Inferior parietal cortex (tissue), 1 donor: ENCODE results near the gene HP1BP3.
"Not testable (repeated sequence)": the region's sequence is repeated elsewhere in the genome, so short reads cannot be mapped to it uniquely, and the experiment has no call there.

Experiments
- DNase-seq: peaks from one replicate; pipeline ENCODE4 v3.0.0-alpha.2; 2016; ENCODE audit errors: extremely low spot score

HP1BP3 gene

DNA sequence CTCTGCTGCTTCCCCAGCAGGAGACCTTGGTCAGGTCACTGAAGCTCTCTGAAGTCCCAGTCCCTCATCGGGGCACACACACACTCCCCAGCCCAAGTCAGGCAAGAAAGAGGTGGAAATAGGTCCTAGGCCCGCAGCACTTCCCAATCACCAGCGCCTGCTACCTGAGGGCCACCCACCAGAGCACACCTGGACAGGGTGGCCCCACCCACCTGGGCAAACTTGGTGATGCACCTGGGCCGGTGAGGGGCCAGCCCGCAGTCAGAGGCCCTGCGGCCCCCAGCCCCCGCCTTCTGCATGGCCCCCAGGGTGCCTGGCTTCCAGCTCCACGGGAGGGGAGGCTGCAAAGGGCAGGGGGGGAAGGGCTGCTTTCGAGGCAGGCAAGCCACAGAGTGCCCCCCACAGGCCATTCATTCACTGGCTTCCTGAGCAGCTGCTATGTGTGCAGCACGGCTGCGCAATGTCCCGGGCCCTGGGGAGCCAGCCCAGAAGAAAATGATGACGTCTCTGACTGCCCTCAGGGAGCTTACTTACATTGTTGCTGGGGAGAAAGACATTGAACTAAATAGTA lies 59.3 kb downstream of the HP1BP3 start:
- DNase-seq: no peak

DNA sequence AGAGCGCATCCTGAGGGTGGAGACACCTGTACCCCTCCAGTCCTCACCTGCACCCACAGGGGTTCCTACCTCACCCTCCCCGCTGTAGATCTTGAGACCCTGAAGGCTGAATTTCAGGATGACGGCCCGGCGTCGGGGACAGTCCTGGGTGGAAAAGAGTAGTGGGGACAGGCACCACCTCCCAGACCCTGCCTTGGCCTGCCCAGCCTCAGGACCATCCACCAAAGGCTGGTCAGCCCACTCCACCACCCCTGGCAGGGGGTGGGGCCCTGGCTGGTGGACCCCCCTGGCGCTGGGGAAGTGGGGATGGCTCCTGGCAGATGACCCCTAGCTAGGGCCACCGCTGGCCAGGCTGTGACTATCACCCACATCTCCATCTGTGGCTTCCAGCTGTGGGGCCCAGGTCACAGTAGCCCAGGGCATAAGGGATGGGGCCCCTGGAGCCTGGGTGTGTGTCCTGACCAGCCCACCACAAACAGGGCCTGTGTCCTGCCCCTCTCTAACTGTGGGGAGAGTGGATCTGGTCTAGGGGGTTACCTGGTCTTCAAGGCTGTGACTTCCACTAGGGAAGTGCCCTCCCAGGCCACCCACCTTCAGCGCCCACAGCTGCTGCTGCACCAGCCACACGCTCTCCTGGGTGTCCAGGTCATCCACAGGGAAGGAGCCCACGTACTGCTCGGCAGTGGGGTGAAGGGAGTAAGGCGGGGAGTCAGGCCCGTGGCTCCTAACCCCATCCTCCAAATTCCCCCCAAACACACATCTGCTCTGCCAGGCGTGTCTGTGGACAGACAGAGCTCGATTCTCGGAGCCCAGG lies 60.0 kb downstream of the HP1BP3 start:
- DNase-seq: no peak

DNA sequence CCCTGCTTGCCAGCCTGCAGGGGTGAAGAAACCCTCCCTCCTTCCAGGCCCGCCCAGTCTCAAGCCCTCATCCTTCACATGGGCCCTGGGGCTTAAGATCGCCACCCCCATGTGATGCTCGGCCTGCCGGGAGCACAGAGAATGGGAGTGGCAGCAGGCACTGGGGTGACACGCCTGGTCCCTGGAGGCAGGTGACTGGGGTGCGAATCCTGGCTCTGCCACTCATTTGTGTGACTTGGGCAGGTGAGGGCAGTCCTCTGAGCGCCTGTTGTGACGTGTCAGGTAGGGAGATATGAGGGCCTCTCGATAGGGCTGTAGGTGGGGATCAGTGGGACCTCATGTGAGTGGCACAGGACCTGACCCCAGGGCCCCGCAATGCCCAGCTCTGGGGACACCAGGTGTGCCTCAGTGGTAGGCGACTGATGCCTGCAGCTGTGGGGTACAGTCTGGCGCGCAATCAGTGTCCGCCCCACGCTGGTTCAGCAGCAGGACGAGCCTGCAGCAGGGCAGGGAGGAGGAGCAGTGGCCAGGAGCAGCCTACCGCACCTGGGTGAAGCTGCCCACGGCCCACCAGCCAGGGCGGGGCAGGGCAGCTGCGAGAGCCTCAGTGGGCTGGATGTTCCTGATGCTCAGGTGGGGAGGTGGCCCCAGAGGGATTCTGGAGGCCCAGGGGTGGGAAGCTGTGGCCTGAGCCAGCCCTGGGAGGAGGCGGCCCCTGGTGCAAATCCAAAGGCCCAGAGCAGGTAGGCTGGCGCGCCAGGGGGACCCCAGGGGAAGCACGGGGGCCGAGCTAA lies 60.8 kb downstream of the HP1BP3 start:
- no peak for DNase-seq

DNA sequence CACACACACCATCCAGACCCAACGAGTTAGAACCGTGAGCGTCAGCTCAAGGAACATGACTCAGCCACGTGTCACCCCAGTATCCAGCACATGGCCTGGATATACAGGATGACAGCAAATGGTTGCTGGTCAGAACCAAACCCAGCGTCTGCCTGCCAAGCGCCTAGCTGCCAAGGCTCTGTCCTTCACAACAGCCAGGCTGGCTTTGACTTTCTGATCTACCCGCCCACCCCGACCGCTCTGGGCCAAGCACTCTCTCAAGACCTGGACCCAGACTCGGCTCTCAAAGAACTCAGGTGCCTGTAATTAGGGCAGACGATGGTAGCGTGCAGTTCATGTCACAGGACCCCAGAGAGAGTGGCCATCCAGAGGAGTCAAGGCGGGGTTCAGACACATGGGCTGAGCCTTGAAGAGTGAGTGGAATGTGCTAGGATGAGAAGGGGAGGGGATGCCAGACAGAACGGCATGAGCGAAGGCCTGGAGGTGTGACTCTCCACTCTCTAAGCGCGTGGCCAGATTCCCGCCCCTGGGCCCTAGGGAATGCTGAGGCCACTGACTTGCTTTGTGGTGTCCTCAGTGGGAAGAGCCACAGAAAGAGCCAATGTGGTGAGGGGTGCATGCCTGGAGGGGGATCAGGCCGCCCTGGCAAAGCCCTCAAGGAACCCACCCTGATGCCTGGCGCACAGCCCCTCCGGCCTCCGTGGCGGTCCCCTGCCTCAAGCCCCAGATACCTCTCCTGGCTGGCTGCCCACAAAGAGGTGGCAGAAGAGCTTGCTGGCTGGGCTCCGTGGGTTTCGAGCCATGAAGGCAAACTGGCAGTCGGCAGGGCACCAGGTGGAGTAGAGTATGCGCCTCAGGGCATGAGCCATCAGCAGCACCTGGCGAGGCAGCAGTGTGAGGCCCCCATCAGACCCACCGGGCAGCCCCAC lies 61.7 kb downstream of the HP1BP3 start:
- no peak for DNase-seq

DNA sequence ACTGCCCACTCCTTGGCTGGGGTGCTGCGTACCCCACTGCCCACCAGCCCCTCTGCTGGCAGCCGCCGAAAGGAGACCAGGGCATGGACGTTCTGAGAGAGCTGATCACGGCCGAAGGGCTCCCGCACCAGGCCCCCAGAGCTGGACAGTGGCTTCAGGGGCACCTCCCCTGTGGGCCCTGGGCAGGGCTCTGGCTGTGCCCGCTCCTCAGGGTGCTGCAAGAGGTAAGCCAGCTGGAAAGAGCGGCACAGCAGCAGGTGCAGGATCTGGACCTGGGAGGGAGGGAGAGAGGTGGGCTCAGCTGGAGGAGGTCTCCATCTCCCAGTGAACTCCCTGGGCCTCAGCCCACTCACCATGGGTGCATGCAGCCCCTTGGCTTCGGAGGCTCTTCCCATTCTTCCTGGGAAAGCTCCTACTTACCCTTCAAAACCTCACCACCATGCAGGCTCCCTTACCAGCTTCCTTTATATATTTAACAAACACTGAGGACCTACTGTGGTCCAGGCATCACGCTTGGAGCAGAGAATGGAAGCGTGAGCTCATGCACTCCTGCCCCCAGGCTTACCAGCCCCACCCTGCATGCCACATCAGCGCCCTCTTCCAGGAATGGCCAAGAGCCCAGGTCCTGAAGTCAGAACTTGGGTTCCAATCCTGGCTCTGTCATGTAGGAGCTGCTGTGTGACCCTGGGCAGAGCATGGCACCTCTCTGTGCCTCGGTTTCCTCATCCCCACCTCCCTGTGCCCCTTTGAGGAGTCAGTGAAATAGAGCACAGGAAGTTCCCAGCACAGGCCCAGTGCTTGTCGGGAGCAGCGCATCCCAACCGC lies 62.5 kb downstream of the HP1BP3 start:
- no peak for DNase-seq

DNA sequence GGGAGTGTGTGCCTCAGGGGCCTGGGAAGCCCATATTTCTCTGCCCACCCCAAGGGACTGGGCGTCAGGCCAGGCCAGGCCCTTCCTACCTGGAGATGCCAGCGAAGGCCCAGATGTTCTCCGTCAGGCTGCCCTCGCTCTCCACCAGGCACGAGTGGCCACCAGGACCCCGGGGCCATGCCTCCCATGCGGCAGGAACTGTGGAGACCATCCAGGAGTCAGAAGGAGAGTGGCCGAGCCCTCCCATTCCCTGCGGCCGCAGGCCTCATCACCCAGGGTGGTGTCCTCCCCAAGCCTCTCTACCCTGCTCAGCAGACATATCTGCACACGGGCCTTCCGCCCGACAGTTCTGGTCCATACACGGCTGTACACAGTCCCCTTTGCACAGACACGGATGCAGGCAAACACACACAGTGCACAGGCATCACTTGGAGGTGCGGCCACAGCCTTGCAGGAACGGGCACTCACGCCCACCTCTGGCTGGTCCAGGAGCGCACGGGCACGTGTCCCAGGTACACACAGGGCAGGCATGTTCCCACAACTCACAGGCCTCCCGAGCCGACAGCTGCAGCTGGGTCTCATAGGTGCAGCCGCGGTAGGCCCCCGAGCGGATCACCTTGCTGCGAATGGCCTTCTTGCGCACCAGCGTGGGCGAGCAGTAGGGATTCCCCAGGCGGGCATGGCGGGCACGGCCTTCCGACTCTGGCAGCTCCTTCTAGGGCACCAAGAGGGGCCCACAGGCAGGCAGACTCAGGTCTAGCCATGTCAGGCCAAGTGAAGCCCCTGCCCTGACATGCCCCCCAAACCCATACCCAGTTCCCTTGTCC lies 63.4 kb downstream of the HP1BP3 start:
- DNase-seq: no peak

DNA sequence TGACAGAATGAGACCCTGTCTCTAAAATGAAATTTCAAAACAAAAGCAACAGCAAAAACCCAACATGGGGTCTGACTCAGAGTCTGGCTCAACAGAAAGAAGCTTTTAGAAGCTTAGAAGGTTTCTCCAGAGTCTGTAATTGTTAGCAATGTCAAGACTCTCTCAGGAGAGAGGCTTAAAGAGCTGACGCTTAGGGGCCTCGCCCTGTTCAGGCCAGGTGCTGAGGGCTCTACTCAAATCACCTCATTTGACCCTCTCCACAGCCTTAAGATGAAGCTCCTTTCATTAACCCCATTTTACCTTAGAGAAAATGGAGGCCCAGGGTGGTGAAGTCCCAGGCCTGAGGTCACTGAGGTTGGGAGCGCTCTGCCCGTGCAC lies 64.0 kb downstream of the HP1BP3 start:
- DNase-seq: no peak

DNA sequence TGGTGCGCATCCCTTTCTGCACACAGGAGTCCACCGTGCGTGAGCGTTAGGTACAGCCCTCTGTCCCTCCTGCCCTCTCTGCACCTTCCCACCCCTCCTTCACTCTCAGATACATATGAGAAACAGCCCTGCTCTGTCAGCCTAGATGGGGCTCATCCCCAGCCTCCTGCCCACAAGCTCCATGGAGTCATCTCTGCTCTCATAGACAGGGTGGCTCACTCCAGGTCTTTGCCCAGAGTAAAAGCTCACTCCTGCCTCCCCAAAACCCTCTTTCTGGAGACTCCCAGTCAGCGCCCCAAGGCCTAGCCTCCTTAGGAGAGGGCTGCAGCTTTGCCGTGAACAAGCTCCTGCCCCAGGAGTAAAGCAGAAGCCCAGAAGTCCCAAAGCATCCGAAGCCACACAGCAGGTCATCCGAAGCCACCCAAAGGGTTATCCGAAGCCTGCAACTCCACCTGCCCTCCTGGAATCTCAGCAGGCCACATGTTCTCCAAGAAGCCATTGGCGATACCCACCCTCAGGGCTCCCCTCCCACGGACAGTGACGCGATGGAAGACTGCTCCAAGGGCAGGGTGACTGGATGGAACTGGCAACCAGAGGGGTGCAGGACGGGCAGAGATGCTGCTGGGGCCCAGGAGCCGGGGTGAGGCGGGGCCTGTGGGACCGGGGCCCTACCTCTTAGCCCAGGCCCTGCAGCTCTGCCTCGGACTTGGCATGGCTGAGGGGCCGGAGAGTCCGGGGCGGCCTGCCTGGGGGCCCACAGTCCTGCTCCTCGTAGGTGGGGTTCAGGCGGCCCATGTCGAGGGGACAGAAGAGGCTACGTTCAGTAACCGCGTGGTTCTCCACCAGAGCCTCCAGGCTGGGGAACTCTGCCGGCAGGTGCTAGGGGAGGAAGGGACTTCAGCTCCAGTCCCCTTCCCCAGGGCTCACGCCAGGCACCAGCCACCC lies 65.7 kb downstream of the HP1BP3 start:
- no peak for DNase-seq

DNA sequence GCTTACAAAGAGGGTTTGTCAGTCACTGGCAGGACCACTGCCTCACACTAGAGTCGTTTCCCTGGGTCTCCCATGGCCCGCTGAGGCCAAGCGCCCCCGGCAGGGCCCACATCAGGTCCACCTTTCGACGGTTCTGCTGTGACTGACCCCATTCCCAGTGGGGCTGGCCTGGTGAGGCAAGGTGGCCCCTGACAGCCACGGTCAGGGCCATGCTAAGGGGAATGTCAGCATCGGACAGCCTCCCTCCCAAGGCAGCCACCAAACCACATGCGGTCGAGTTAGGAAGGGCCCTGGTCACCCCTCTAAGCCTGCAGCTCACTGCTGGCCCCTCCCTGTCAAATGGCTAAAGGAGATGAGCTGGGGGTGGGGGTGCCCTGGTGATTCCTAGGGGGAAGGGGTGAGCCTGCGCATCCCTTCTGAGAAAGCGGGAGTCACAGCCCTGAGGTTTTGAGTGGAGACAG lies 66.4 kb downstream of the HP1BP3 start:
- no peak for DNase-seq

DNA sequence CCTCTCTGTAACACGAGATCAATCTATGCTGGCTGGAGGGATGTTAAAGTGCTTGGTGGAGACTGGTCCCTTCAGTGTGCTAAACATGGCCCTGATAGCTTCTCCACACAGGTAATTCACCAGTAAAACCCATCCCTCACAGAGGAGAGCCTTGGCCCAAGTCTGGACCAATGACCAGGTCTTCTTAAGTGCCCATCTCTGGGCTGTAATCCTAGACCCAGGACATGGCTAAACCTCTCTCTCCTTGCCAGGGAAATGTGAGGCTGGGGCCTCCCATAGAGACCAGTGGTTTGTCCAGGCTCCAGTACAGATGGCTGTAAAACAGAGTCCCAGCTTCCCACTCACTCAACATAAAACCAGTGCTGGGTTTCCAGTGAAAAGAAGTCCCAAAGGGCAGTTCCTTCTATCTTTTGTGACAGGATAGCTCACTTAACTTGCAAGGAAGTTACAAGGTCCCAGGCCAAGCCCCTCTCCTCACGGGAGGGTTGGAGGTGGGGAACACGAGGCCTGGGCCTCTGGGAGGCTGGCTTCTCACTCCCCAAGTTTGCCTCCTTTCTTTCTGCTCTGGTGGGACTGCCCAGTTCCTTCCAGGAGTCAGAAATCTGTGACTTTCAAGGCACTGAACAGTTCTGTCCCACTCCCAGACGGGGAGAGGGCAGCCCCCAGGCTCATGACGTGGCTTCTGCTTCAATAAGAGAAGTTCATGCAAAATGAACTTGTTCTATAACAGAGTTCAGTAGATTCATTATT lies 67.1 kb downstream of the HP1BP3 start:
- DNase-seq: no peak

DNA sequence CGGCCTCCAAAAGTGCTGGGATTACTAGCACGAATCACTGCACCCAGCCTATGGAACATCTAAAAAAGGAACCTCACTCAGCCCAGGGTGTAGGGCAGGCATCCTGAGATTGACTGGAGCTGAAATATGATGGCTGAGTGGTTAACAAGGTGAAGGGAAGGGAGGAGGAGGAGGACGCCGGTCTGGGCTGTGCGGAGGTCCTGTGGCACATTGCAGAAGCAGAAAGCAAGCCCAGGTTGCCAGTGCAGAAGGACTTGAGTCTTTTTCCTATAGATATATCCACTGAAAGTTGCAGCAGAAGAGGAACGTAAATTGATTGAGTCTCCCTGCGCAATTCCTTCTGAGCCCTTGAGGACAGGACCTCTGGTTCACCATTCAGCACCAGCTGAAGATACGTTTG lies 67.8 kb downstream of the HP1BP3 start:
- DNase-seq: no peak

DNA sequence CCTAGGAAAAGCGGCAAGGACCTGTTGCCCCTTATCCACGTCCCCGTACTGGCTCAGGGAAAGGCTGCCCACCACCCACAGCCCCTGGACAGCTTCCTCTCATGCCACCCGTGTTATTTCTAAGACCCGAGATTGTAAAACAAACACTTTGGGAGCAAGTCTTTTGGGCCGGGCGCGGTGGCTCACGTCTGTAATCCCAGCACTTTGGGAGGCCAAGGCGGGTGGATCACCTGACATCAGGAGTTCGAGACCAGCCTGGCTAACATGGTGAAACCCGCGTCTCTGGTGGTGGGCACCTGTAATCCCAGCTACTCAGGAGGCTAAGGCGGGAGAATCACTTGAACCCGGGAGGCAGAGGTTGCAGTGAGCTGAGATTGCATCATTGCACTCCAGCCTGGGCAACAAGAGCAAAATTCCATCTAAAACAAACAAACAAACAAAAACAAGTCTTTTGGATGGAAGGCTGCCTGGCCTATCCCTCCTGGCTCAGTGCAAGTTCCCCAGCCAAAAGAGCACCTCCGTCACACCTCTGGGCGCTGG lies 68.7 kb downstream of the HP1BP3 start:
- DNase-seq: not testable (repeated sequence)

DNA sequence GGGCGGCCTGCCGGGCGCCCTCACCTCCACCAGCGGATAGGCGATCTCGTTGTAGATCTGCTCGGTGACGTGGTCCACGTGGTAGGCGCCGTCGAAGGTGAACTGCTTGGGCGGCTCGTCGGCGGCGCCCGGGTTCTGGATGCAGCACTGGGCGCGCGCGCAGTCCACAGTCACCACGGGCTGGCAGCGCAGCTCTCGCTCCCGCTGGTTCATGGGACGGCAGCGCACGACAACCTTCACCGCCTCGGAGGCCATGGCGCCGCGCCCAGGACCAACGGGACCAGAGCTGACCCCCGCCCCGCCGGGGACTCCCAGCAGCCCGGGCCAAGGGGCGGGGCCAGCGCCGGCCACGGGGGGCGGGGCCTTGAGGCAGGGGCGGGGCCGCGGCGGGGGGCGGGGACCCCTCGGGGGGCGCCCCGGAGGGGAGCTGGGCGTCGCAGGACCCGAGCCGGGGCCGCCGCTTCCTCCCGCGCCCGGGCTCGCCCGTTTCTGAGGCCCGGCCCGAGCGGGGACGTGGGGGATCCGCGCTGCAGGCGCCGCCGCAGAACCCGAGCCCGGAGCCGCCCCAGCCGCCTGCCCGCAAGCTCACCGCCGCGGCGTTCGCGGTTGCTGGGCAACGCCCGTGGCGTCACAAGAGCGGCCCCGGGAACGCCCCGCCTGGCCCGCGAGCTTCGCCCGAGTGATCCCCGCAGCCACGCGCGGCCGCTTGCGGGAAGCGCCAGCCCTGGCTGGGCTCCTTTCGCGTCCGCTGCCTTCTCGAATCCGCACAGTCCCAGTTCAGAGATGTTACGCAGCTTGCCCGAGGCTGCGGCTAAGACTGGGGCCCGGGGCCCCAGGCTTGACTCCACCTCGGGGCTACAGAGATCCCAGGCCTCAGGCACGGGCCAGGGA lies 69.4 kb downstream of the HP1BP3 start, which contains the start of gene KIF17:
TSS of gene KIF17 (minus strand) at position 556 of the 891 bp plus-strand sequence. CDS start at position 255, 301 bp downstream.
- DNase-seq: no peak

DNA sequence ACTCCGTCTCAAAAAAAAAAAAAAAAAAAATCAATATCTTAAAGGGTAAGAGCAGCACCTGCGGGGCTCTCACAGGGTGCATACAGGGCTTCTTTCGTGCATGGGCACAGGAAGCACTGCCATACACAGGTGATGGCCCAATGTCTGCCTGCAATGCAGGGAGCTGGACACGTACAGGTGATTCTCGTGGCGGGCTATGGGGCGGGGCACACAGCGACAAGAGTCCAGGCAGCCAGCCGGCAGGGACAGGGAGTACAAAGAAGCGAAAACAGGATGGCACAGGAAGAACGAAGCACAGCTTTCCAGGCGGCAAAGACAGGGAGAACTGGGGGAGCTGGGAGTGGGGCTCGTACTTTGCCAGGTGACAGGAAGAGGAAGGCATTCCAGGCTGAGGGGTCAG lies 70.9 kb downstream of the HP1BP3 start:
- DNase-seq: no peak

DNA sequence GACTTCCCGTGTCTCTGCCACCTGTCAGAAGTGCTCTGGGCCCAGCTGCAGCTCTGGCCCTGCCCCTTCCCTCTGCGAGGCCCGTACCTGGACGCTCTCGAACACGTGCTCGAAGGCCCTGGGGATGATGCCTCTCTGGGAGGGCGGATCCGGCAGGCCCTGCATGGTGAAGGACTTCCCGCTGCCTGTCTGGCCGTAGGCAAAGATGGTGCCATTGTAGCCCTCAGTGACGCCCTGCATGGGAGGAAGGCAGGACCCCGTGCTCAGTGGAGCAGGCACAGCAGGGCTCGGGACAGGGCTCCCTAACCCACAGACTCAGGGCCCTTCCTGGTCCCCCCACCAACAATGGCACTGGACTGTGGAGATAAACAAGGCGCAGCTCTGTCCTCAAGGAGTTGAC lies 71.7 kb downstream of the HP1BP3 start:
- no peak for DNase-seq

DNA sequence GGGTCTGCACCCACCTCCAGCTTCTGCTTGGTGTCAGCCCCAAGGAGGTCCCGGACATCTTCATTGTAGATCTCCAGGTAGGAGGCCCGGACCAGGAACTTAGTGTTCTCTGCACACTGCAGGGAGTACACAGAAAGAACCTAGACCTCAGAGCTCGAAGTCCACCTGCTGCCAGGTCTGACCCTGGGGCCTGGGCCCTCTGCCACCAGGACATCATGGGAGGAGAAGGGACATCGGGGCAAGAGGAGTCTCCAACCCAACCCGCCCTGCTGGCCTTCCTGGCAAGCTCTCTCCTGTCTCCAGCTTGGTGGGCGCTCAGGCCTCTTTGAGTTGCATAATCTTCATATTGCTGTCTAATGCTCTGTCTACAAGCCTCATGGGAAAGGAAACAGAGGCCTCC lies 73.7 kb downstream of the HP1BP3 start:
- DNase-seq: no peak

DNA sequence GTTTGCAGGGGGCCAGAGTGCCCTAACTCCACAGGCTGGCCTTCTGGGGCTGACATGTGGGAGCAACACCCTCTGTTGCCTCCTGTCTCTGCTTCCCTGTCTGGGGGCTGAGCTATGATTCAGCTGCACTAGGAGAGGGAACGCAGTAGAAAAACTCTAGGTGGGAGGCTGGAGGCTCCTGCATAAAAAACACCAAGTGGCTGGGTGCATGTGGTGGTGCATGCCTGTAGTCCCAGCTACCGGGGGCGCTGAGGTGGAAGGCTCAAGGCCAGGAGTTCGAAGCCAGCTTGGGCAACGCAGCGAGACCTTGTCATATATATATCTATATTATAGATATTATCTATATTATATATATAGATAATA lies 74.9 kb downstream of the HP1BP3 start:
- DNase-seq: no peak
